HepG2 (cell line): ENCODE data around the gene FAM53C.

Experiments
- CEBPZ ChIP-seq: IDR thresholded peaks from 2 replicates; pipeline ENCODE4 v1.6.1; 2012; ENCODE audit warnings: low read length, improper control_type of control experiment
- GABPA ChIP-seq, 2 experiments: IDR thresholded peaks; 2 replicates each; pipeline ENCODE4 v1.6.1; 2011 to 2016; ENCODE audit warnings: low read depth in 2 of 2, low read length in 1 of 2, missing biosample characterization in 1 of 2, missing genetic modification characterization in 1 of 2
- KAT8 ChIP-seq: IDR thresholded peaks from 2 replicates; pipeline ENCODE4 v1.6.1; 2016; ENCODE audit warnings: missing genetic modification reagents, missing compliant biosample characterization
- PBX3 ChIP-seq: sonication (generic); formaldehyde crosslinking; IDR thresholded peaks from 2 replicates; pipeline ENCODE4 v1.8.1; 2023; ENCODE audit warnings: missing genetic modification reagents, inconsistent platforms, borderline replicate concordance
- PCBP2 ChIP-seq: fragments of 200-400 bp; formaldehyde crosslinking; optimal IDR thresholded peaks from 2 replicates; pipeline ENCODE3; 2018; ENCODE audit warnings: low read length, low read depth; ENCODE audit not compliant: poor library complexity, severe bottlenecking
- RAD21 ChIP-seq: fragments of 450-650 bp; formaldehyde crosslinking; IDR thresholded peaks from 2 replicates; pipeline ENCODE4 v1.5.0; 2020; ENCODE audit warnings: mild to moderate bottlenecking
- TP53 ChIP-seq: sonication (generic); formaldehyde crosslinking; conservative IDR thresholded peaks from 2 replicates; pipeline ENCODE4 v1.4.0; 2020; ENCODE audit warnings: missing genetic modification reagents
- ZBTB21 ChIP-seq: sonication (generic); formaldehyde crosslinking; IDR thresholded peaks from 2 replicates; pipeline ENCODE4 v1.4.0; 2020; ENCODE audit warnings: missing genetic modification reagents

- TF ChIP-seq PBX3 (no peak), PCBP2 (no peak), RAD21 (CRISPR knock-in tag) (no peak), GABPA (IDR thresholded peaks at IDR 0.05; ENCODE audit: low read depth, low read length) (no peak), GABPA (CRISPR knock-in tag; IDR thresholded peaks at IDR 0.05; ENCODE audit: low read depth) (no peak), ZBTB21 (CRISPR knock-in tag) (no peak), TP53 (no peak), CEBPZ (no peak), KAT8 (CRISPR knock-in tag) (no peak)
These were observed 1.9 kb downstream of the FAM53C start for GRCh38 chr5:138340008-138340407.
